Gastrocnemius medialis (tissue), 4 donors: Measurements from ENCODE around the gene IKZF3.

Source experiments
- POLR2A ChIP-seq, 2 donors: fragments of 450-650 bp; IDR thresholded peaks; one replicate each; pipeline ENCODE4 v1.6.1; 2017; ENCODE audit warnings: antibody characterized with exemption in 2 of 2, mild to moderate bottlenecking in 2 of 2, moderate library complexity in 2 of 2
- TF ChIP-seq, protein P1 (sequence below), 5 experiments: fragments of 450-650 bp in 3 of 5; fragments of 200-600 bp in 2 of 5; sonication (generic) in 2 of 5; IDR thresholded peaks in 4 of 5; conservative IDR thresholded peaks in 1 of 5; 1 replicate in 4 of 5; 2 replicates in 1 of 5; pipeline ENCODE4 v1.5.1; 2016 to 2019; ENCODE audit warnings: antibody characterized with exemption in 5 of 5, mild to moderate bottlenecking in 3 of 5, moderate library complexity in 3 of 5

GRCh38 chr17:39726617-39727016, 137.5 kb downstream of the IKZF3 start:
- TF ChIP-seq POLR2A (IDR thresholded peaks at IDR 0.05): no peak
- TF ChIP-seq, protein P1, sequence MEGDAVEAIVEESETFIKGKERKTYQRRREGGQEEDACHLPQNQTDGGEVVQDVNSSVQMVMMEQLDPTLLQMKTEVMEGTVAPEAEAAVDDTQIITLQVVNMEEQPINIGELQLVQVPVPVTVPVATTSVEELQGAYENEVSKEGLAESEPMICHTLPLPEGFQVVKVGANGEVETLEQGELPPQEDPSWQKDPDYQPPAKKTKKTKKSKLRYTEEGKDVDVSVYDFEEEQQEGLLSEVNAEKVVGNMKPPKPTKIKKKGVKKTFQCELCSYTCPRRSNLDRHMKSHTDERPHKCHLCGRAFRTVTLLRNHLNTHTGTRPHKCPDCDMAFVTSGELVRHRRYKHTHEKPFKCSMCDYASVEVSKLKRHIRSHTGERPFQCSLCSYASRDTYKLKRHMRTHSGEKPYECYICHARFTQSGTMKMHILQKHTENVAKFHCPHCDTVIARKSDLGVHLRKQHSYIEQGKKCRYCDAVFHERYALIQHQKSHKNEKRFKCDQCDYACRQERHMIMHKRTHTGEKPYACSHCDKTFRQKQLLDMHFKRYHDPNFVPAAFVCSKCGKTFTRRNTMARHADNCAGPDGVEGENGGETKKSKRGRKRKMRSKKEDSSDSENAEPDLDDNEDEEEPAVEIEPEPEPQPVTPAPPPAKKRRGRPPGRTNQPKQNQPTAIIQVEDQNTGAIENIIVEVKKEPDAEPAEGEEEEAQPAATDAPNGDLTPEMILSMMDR (IDR thresholded peaks at IDR 0.05 in 4 of 5, conservative IDR thresholded peaks at IDR 0.05 in 1 of 5): no peak
